Measurements from ENCODE around the gene ACAD8.

Gene ACAD8

DNA sequence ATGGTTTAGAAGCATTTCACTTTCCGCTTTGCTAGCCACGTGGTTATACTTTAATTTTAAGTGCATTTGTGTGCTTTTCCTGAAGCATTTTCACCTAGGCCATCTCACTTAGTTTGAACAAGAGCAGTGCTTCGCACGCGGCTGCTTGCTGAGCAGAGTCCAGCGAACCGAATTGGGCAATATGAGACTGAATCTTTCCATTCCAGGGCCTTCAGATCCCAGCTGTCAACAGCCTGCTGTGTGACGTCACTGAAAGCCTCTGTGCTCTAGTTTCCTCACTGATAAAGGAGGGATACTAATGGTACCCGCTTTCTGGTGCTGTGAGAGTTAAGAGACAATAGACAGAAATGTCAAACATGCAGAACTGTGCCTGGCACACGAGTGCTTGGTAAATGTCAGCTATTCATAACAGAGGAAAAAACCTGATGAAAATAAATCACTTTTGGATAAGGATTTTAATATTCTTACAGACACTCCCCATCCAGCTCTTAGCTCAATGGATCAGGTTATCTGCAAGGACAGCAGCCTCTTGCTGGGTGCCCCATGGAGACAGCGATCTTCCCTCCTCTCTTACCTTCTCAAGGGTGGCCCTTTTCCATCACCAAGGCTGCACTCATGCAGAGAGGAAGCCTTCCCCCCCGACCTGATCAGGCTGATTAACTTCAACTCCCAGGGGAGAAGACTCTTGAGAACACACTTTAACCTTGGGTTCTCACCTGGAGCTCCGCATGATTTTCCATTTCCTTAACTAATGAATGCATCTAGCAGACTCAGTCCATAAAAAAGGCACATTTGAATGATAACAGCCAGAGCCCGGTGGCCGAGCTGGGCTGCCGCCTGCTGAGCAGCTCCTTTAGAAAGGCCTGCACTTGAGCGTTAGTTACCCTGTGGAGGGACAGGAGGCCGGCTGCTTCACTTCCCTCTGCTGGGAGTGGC lies 19.3 kb downstream of the ACAD8 start:
- no peak for TF ChIP-seq EZH2phosphoT487 (conservative IDR thresholded peaks at IDR 0.05; ENCODE audit: low read length)
- TF ChIP-seq, protein P1, sequence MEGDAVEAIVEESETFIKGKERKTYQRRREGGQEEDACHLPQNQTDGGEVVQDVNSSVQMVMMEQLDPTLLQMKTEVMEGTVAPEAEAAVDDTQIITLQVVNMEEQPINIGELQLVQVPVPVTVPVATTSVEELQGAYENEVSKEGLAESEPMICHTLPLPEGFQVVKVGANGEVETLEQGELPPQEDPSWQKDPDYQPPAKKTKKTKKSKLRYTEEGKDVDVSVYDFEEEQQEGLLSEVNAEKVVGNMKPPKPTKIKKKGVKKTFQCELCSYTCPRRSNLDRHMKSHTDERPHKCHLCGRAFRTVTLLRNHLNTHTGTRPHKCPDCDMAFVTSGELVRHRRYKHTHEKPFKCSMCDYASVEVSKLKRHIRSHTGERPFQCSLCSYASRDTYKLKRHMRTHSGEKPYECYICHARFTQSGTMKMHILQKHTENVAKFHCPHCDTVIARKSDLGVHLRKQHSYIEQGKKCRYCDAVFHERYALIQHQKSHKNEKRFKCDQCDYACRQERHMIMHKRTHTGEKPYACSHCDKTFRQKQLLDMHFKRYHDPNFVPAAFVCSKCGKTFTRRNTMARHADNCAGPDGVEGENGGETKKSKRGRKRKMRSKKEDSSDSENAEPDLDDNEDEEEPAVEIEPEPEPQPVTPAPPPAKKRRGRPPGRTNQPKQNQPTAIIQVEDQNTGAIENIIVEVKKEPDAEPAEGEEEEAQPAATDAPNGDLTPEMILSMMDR (IDR thresholded peaks at IDR 0.05; ENCODE audit: insufficient read depth, low read length, poor library complexity, severe bottlenecking), result no peak
- no peaks in the 10 kb centered on the region for H3K27me3 ChIP-seq (ENCODE audit: low read length)

DNA sequence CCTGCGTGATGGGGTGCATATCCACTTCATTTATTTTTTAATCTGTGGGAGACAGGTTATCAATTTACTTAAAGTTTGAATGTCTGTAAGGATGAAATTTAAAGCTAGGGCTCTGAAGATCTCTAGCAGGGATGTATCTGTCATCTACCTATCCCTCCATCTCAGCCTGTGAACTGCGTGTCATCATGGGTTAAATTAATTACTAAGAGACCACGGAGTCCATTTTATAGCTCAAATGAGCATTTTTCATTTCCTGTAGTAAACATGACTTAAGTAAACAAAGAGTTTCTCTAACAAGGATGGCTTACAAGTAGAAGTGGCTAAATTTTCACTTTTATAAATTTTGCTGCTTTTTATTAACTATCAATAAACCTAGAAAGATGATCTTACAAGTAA lies 19.9 kb downstream of the ACAD8 start:
- H3F3A ChIP-seq (ENCODE audit: insufficient read depth), result no peaks in the 10 kb centered on the region
- no peaks in the 10 kb centered on the region for H4K20me1 ChIP-seq (ENCODE audit: low read depth, low read length)
- H2AFZ ChIP-seq (ENCODE audit: low read depth, low read length, severe bottlenecking), result no peak overlapping the region
- H3K27ac ChIP-seq (ENCODE audit: low read depth, low read length), result no peak overlapping the region
- no peak for TF ChIP-seq EZH2phosphoT487 (conservative IDR thresholded peaks at IDR 0.05; ENCODE audit: low read length)
- TF ChIP-seq, protein P1 (IDR thresholded peaks at IDR 0.05; ENCODE audit: insufficient read depth, low read length, poor library complexity, severe bottlenecking), result no peak
- no peaks in the 10 kb centered on the region for H3K9me3 ChIP-seq (ENCODE audit: insufficient read depth, low read length)
- H3K36me3 ChIP-seq (ENCODE audit: low read length), result no peaks in the 10 kb centered on the region
- H3K9me2 ChIP-seq (replicated peaks; ENCODE audit: insufficient read depth, low read length), result no peaks in the 10 kb centered on the region
- H3K79me2 ChIP-seq (ENCODE audit: insufficient read depth, low read length), result no peaks in the 10 kb centered on the region
- no peak overlapping the region for H3K4me3 ChIP-seq (ENCODE audit: insufficient read depth, low read length, poor library complexity, severe bottlenecking)
- H3K4me2 ChIP-seq (ENCODE audit: low read depth, low read length, poor library complexity, severe bottlenecking), result no peak overlapping the region
- no peaks in the 10 kb centered on the region for H3K27me3 ChIP-seq (ENCODE audit: low read length)
- no peak overlapping the region for H3K9ac ChIP-seq (ENCODE audit: low read length)

More for the DNA sequence above, 19.3 kb downstream of the ACAD8 start:
- H3K27ac ChIP-seq (ENCODE audit: low read depth, low read length), result no peak overlapping the region
- H3K9ac ChIP-seq (ENCODE audit: low read length), result no peak overlapping the region
- no peaks in the 10 kb centered on the region for H3K9me3 ChIP-seq (ENCODE audit: insufficient read depth, low read length)
- H3K79me2 ChIP-seq (ENCODE audit: insufficient read depth, low read length), result no peaks in the 10 kb centered on the region
- no peaks in the 10 kb centered on the region for H4K20me1 ChIP-seq (ENCODE audit: low read depth, low read length)
- H2AFZ ChIP-seq (ENCODE audit: low read depth, low read length, severe bottlenecking), result no peak overlapping the region
- H3F3A ChIP-seq (ENCODE audit: insufficient read depth), result no peaks in the 10 kb centered on the region
- H3K4me2 ChIP-seq (ENCODE audit: low read depth, low read length, poor library complexity, severe bottlenecking), result no peak overlapping the region
- H3K4me3 ChIP-seq (ENCODE audit: insufficient read depth, low read length, poor library complexity, severe bottlenecking), result no peak overlapping the region
- no peaks in the 10 kb centered on the region for H3K36me3 ChIP-seq (ENCODE audit: low read length)
- H3K9me2 ChIP-seq (replicated peaks; ENCODE audit: insufficient read depth, low read length), result no peaks in the 10 kb centered on the region

DNA sequence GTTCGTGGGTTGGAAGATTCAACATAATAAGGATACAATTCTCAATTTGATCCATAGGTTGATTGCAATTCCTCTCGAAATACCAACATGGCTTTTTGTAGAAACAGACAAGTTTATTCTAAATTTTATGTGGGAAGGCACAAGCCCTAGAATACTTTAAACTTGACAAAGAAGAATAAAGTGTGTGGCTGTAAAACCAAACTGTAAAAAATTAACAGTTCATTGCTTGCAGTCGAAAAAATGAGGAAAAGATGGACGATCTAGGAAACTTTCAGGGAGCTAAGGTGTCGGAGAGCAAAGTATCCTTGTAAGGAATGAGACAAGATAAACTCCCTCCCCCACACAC lies 21.8 kb downstream of the ACAD8 start:
- Histone ChIP-seq H3K36me3 (ENCODE audit: low read length) (no peaks in the 10 kb centered on the region), H3K4me2 (ENCODE audit: low read depth, low read length, poor library complexity, severe bottlenecking) (no peak overlapping the region), H3K4me3 (ENCODE audit: insufficient read depth, low read length, poor library complexity, severe bottlenecking) (no peak overlapping the region), H3K9me2 (replicated peaks; ENCODE audit: insufficient read depth, low read length) (no peaks in the 10 kb centered on the region), H4K20me1 (ENCODE audit: low read depth, low read length) (no peaks in the 10 kb centered on the region), H3K9me3 (ENCODE audit: insufficient read depth, low read length) (no peaks in the 10 kb centered on the region), H3F3A (ENCODE audit: insufficient read depth) (no peaks in the 10 kb centered on the region), H3K27ac (ENCODE audit: low read depth, low read length) (no peak overlapping the region), H2AFZ (ENCODE audit: low read depth, low read length, severe bottlenecking) (no peak overlapping the region), H3K27me3 (ENCODE audit: low read length) (no peaks in the 10 kb centered on the region), H3K79me2 (ENCODE audit: insufficient read depth, low read length) (no peaks in the 10 kb centered on the region), H3K9ac (ENCODE audit: low read length) (no peak overlapping the region)
- TF ChIP-seq, protein P1 (IDR thresholded peaks at IDR 0.05; ENCODE audit: insufficient read depth, low read length, poor library complexity, severe bottlenecking), result no peak
- no peak for TF ChIP-seq EZH2phosphoT487 (conservative IDR thresholded peaks at IDR 0.05; ENCODE audit: low read length)
